HG03045 (cell line): Measurements from ENCODE around the gene ZNF560.
A peak's percentile ranks its signal among the peaks of the same experiment; 100 is the strongest.

Source experiments
- ATAC-seq: cut with Tn5 transposase; IDR thresholded peaks from one replicate; pipeline ENCODE4 v1.9.1; 2021; ENCODE audit warnings: mild to moderate bottlenecking, moderate library complexity; ENCODE audit not compliant: unreplicated experiment

ZNF560 gene

GRCh38 chr19:9436358-9436757 is 62.1 kb downstream of the ZNF560 start:
- ATAC-seq = no peak

GRCh38 chr19:9435279-9436268 is 62.8 kb downstream of the ZNF560 start, which contains the start of gene ZNF266:
TSS of gene ZNF266 (minus strand) at chr19:9435573. CDS start at chr19:9420089, 15,484 bp downstream.
- ATAC-seq = peak; percentile 85

- ATAC-seq = no peak
Observed at GRCh38 chr19:9431475-9431874, 66.9 kb downstream of the ZNF560 start.

GRCh38 chr19:9430444-9430843 is 68.0 kb downstream of the ZNF560 start:
- no peak for ATAC-seq

- ATAC-seq = no peak
Observed at GRCh38 chr19:9427941-9428340, 70.5 kb downstream of the ZNF560 start.
